ENCODE data around the gene SND1. TPM values are rescaled to one million over a fixed set of nuclear protein-coding genes. Genes with fewer than 3 reads are reported as not detected.
A peak's percentile ranks its signal among the peaks of the same experiment; 100 is the strongest.

The SND1 gene
- total and polyA plus RNA-seq, 9 donors = 88.3 to 125 (median 97.7) TPM

DNA sequence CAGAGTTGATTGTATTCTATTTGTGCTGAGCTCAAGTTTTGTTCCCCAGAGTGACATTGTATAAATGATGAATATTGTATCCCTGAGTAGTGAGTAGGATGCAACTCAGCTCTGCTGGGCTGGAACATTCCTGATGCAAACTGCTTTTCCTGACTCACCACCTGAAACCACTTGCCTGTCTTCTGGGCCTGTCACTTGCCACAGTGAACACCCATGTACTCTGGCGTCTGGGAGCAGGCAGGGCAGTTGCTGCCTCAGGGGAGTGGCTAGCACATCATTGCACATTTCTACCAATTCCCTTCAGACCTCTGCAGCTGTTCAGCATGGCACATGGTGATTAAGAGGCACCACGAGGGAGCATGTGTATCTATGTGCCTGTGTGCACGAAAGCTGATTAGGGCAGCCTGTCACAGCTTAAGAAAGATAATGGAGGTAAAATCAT is 157.3 kb downstream of the SND1 start:
- H3K9me3 ChIP-seq (replicated peaks; ENCODE audit: control insufficient read depth, low read depth, low read length) = no peaks in the 10 kb centered on the region
- WGBS (ENCODE audit: insufficient coverage) = 40% methylated on average over 1 of the region's 3 CpGs
- no peaks in the 10 kb centered on the region for H3K27me3 ChIP-seq (ENCODE audit: control insufficient read depth, insufficient read depth, low read length)
- H3K36me3 ChIP-seq (ENCODE audit: control insufficient read depth, insufficient read depth, low read length) = peaks cover 8% of the 10 kb centered on the region
- no peak overlapping the region for H3K27ac ChIP-seq (ENCODE audit: low read length)
- no peak overlapping the region for H3K4me3 ChIP-seq (ENCODE audit: low read length)
- H3K4me1 ChIP-seq (ENCODE audit: control insufficient read depth, insufficient read depth, low read length) = peaks cover 3% of the 10 kb centered on the region
- DNase-seq = peak; percentile 53

DNA sequence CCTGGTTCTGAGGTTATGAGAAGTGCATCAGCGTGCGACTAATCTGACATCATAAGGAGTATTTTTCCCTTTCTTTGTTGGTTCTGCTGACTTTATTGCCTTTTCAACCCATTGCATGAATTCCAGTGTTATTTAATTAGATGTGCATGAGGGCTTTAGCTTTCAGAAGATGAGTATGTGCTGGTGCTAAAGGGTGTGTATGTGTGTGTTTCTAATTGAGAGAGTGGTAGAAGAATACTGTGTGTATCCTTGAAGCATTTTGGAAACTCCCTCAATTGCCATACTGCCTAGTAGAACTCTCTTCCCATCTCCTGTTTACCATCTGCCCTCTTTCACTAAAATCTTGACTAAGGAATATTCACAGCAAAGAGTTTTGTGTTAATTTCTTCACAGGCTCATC is 158.1 kb downstream of the SND1 start:
- peaks cover 3% of the 10 kb centered on the region for H3K4me1 ChIP-seq (ENCODE audit: control insufficient read depth, insufficient read depth, low read length)
- DNase-seq = no peak
- H3K36me3 ChIP-seq (ENCODE audit: control insufficient read depth, insufficient read depth, low read length) = peaks cover 8% of the 10 kb centered on the region
- no peaks in the 10 kb centered on the region for H3K27me3 ChIP-seq (ENCODE audit: control insufficient read depth, insufficient read depth, low read length)
- no peaks in the 10 kb centered on the region for H3K9me3 ChIP-seq (replicated peaks; ENCODE audit: control insufficient read depth, low read depth, low read length)
- H3K4me3 ChIP-seq (ENCODE audit: low read length) = no peak overlapping the region
- no CpG with 5 or more reads among the region's 2 CpGs for WGBS (ENCODE audit: insufficient coverage)
- no peak overlapping the region for H3K27ac ChIP-seq (ENCODE audit: low read length)

DNA sequence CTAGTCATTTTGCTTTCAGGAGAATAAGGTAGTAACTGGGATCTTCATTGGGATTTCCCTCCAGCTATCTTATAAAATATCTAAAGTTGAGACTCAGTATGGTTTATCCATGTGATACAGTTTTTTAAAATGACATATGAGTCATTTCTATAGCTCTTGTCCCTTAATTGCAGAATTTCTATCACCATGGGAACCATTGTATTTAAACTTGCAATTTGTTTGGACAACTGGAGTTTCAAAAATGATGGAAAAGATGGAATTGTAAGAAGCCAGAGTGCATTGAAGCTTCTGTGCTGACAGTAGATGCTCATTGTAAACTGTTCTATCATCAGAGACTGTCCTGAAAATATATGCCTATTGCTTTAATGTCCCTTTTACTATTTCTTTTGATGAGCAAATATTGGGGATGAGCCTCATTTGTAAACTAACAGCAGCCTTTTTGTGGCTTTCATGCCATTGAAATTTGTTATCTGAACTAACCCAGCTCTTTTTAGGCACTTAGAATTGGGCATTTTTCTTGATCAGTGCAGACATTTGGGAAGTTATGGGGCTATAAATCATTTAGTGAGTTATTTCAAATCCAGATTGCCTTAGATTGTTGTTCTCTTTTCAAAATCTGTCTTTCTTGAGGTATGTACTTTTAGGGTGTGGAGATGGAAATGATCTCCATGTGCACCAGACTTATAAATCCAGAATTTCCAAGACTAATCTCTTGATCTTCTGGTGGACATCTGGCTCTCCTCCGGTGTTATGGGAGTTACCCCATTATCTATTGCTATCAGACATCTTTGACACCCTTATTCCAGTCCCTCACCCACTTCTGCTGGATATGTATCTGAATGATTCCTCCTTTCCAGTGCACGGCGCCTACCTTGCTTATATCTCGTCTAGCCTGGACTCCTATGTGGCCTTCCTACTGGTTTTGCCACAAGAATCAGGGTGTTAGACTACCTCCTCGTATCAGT is 159.0 kb downstream of the SND1 start:
- WGBS (ENCODE audit: insufficient coverage) = 97% methylated on average over 4 of the region's 5 CpGs
- DNase-seq = no peak
- Histone ChIP-seq H3K27me3 (ENCODE audit: control insufficient read depth, insufficient read depth, low read length) (no peaks in the 10 kb centered on the region), H3K36me3 (ENCODE audit: control insufficient read depth, insufficient read depth, low read length) (peaks cover 8% of the 10 kb centered on the region), H3K4me3 (ENCODE audit: low read length) (no peak overlapping the region), H3K9me3 (replicated peaks; ENCODE audit: control insufficient read depth, low read depth, low read length) (no peaks in the 10 kb centered on the region), H3K4me1 (ENCODE audit: control insufficient read depth, insufficient read depth, low read length) (peaks cover 3% of the 10 kb centered on the region), H3K27ac (ENCODE audit: low read length) (no peak overlapping the region)

DNA sequence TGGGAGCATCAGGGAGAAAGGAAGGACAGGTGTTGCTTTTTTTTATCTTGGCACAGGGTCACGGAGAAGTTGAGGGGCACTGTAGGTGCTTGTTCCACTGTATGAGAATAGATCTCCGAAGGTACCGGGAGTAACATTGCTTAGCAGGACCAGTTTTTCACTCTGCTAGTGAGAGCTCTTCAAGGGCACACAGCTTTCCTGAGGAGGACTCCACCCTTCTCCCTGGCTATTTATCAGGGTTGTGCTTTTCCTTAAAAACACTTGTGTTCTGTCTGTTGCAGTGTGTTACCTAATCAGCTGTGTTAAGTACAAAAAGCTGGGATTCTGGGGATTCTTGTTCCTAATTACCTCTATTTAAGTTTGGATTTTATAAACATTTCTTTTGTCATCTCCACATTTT is 160.5 kb downstream of the SND1 start:
- no peaks in the 10 kb centered on the region for H3K27me3 ChIP-seq (ENCODE audit: control insufficient read depth, insufficient read depth, low read length)
- no peak overlapping the region for H3K27ac ChIP-seq (ENCODE audit: low read length)
- no peaks in the 10 kb centered on the region for H3K9me3 ChIP-seq (replicated peaks; ENCODE audit: control insufficient read depth, low read depth, low read length)
- H3K4me1 ChIP-seq (ENCODE audit: control insufficient read depth, insufficient read depth, low read length) = peaks cover 3% of the 10 kb centered on the region
- no peak for DNase-seq
- no peak overlapping the region for H3K4me3 ChIP-seq (ENCODE audit: low read length)
- WGBS (ENCODE audit: insufficient coverage) = 89% methylated on average over 3 of the region's 3 CpGs
- H3K36me3 ChIP-seq (ENCODE audit: control insufficient read depth, insufficient read depth, low read length) = peaks cover 5% of the 10 kb centered on the region

DNA sequence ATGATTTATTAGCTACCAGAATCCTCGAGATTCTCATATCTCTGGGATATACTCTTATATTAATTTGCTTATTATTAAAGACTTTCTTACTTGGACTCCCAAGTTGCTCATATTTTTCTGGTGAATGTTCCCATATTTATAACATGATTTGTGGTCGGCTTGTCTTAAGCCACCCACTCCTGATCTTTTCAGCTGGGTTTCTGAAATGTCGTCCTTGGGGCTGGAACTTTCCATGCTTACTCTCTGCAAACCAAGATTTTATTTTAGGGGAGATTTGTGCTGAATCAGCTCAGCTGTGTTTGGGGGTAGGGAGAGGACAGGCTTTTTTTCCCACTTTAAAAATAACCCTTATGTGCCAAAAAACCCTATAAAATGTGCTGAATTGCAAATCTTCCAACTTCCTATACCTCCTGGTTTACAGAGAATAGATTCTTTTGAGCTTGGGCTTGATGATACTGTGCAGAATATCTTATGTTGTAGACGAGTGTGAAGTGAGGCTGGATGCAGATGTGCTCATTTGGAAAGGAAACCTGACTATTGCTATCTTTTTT is 162.1 kb downstream of the SND1 start:
- Histone ChIP-seq H3K36me3 (ENCODE audit: control insufficient read depth, insufficient read depth, low read length) (no peaks in the 10 kb centered on the region), H3K27me3 (ENCODE audit: control insufficient read depth, insufficient read depth, low read length) (no peaks in the 10 kb centered on the region), H3K4me3 (ENCODE audit: low read length) (no peak overlapping the region), H3K9me3 (replicated peaks; ENCODE audit: control insufficient read depth, low read depth, low read length) (no peaks in the 10 kb centered on the region), H3K27ac (ENCODE audit: low read length) (no peak overlapping the region), H3K4me1 (ENCODE audit: control insufficient read depth, insufficient read depth, low read length) (peaks cover 3% of the 10 kb centered on the region)
- no CpG with 5 or more reads among the region's 4 CpGs for WGBS (ENCODE audit: insufficient coverage)
- peak; percentile 39 for DNase-seq

DNA sequence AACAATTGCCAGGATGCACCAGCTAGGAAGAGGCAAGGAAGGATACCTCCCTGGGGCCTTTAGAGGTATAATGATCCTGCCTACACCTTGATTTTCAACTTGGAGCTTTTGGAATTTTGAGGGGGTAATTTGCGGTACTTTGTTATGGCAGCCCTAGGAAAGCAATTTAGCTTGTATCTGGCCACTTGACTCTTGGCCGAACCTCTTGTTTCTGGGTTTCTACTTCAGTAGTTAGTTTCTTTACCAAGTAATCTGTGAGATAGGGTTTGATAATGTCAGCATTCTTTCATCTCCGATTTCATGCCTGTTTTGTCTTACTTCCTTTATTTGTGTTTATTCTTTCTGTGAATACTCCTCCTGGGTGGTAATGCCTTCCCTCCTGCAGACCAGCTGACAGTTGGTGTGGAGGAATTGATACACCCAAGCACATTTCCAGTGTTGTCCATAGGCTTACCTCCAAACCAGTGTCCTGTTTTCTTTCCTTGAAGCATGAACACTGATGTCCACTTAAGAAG is 163.7 kb downstream of the SND1 start:
- H3K27ac ChIP-seq (ENCODE audit: low read length) = no peak overlapping the region
- no peaks in the 10 kb centered on the region for H3K27me3 ChIP-seq (ENCODE audit: control insufficient read depth, insufficient read depth, low read length)
- H3K9me3 ChIP-seq (replicated peaks; ENCODE audit: control insufficient read depth, low read depth, low read length) = no peaks in the 10 kb centered on the region
- H3K4me1 ChIP-seq (ENCODE audit: control insufficient read depth, insufficient read depth, low read length) = no peaks in the 10 kb centered on the region
- no CpG with 5 or more reads among the region's 3 CpGs for WGBS (ENCODE audit: insufficient coverage)
- no peaks in the 10 kb centered on the region for H3K36me3 ChIP-seq (ENCODE audit: control insufficient read depth, insufficient read depth, low read length)
- no peak overlapping the region for H3K4me3 ChIP-seq (ENCODE audit: low read length)
- DNase-seq = no peak

DNA sequence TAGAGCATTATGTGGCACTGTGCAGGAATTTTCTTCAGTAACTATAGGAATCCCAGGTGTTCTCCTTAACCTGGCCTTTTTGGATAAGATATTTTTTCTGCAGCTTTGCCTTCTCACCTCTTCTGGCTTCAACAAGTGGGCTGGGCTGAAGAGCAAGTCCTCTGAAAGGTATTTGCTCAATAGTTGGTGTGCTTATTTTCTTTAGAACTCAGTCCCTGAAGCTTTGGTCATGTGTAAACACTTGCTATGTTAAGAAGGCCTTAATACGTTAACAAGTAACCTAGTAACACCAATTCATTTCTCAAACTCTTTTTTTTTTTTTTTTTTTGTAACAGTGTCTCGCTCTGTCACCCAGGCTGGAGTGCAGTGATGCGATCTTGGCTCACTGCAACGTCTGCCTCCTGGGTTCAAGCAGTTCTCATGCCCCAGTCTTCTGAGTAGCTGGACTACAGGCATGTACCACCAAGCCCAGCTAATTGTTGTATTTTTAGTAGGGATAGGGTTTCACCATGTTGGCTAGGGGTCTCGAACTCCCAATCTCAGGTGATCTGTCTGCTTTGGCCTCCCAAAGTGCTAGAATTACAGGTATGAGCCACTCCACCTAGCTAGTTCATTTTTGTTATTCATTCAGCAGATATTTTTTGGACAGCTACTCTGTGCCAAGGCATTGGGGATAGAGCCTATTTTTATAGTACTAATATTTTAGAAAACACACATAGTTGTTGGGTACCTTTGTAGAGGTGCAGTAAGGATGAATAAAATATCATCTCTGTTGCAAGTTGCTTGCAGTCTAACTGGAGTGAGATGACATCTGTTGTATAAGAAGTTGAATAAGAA is 164.6 kb downstream of the SND1 start:
- Histone ChIP-seq H3K9me3 (replicated peaks; ENCODE audit: control insufficient read depth, low read depth, low read length) (no peaks in the 10 kb centered on the region), H3K27ac (ENCODE audit: low read length) (no peak overlapping the region), H3K4me1 (ENCODE audit: control insufficient read depth, insufficient read depth, low read length) (no peaks in the 10 kb centered on the region), H3K27me3 (ENCODE audit: control insufficient read depth, insufficient read depth, low read length) (no peaks in the 10 kb centered on the region), H3K4me3 (ENCODE audit: low read length) (no peak overlapping the region), H3K36me3 (ENCODE audit: control insufficient read depth, insufficient read depth, low read length) (no peaks in the 10 kb centered on the region)
- DNase-seq = no peak
- WGBS (ENCODE audit: insufficient coverage) = 100% methylated on average over 1 of the region's 5 CpGs

DNA sequence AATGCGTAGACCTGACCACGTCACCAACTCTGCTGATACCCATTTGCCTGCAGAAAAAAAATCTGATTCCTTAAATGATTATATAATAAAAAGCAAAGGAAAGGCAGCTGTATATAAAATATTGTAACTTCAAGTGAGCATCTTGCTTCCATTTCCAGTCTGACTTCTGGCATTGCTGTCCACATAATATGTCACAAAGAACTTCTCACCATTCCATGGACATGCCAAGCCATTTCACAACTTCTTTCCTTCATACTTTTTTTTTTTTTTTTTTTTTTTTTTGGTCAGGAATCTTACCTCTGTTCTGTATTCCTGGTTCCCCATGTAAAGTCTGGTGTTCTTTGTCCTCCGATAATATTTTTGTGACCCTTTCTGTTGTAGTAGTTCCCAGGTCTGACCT is 165.5 kb downstream of the SND1 start:
- WGBS (ENCODE audit: insufficient coverage) = no CpG with 5 or more reads among the region's 3 CpGs
- DNase-seq = no peak
- H3K4me3 ChIP-seq (ENCODE audit: low read length) = no peak overlapping the region
- H3K27ac ChIP-seq (ENCODE audit: low read length) = no peak overlapping the region
- H3K9me3 ChIP-seq (replicated peaks; ENCODE audit: control insufficient read depth, low read depth, low read length) = no peaks in the 10 kb centered on the region
- no peaks in the 10 kb centered on the region for H3K4me1 ChIP-seq (ENCODE audit: control insufficient read depth, insufficient read depth, low read length)
- H3K27me3 ChIP-seq (ENCODE audit: control insufficient read depth, insufficient read depth, low read length) = no peaks in the 10 kb centered on the region
- H3K36me3 ChIP-seq (ENCODE audit: control insufficient read depth, insufficient read depth, low read length) = no peaks in the 10 kb centered on the region

DNA sequence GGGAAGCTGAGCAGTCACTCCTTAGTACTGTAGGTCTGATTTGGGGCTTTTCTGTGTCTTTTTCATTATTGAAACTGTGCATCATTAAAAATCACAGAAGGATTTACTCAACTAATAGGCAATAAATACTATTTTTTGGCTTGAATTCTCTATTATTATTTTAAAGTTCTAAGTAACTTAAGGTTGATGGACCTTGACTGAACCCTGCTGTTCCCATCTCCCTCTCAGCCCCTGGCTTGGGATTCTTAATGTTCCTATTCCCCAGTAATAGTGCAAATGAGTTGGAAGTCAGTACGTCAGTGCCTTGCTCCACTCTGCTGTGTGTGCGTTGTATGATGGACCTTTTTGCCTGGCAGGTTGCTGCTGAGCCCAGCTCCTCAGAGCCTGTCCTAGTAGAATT is 166.3 kb downstream of the SND1 start:
- Histone ChIP-seq H3K27me3 (ENCODE audit: control insufficient read depth, insufficient read depth, low read length) (no peaks in the 10 kb centered on the region), H3K4me3 (ENCODE audit: low read length) (no peak overlapping the region), H3K27ac (ENCODE audit: low read length) (no peak overlapping the region), H3K36me3 (ENCODE audit: control insufficient read depth, insufficient read depth, low read length) (no peaks in the 10 kb centered on the region), H3K4me1 (ENCODE audit: control insufficient read depth, insufficient read depth, low read length) (no peaks in the 10 kb centered on the region), H3K9me3 (replicated peaks; ENCODE audit: control insufficient read depth, low read depth, low read length) (no peaks in the 10 kb centered on the region)
- WGBS (ENCODE audit: insufficient coverage) = 100% methylated on average over 1 of the region's 2 CpGs
- no peak for DNase-seq

All from muscle of leg (tissue), 11 donors.